ENCODE data around the gene SESN1.
"Not testable (repeated sequence)": the region's sequence is repeated elsewhere in the genome, so short reads cannot be mapped to it uniquely, and the experiment has no call there.

The SESN1 gene

GRCh38 chr6:109094416-109095035 lies at the start of gene SESN1:
Gene SESN1, minus strand, starts transcription at chr6:109094846. Its CDS starts 773 bp downstream, at chr6:109094073.
- DNase-seq (ENCODE audit: low read depth in 2 of 2): peak; percentile 72

GRCh38 chr6:109143191-109143590 lies 48.5 kb upstream of the SESN1 start:
- no peak for DNase-seq (ENCODE audit: low read depth in 2 of 2)

DNA sequence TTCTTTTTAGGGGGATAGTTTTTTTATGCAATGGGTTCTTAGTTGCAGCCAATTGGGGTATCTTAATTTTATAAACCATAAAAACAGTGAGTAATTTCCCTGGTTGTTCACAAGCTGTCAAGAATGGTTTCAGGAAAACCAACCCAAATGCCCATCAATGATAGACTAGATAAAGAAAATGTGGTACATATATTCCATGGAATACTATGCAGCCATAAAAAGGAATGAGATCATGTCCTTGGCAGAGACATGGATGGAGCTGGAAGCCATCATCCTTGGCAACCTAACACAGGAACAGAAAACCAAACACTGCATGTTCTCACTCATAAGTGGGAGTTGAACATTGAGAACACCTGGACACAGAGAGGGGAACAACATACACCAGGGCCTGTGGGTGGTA lies 47.4 kb upstream of the SESN1 start:
- DNase-seq (ENCODE audit: low read depth in 2 of 2): not testable (repeated sequence)

GRCh38 chr6:109139109-109139508 lies 44.5 kb upstream of the SESN1 start:
- DNase-seq (ENCODE audit: low read depth in 2 of 2): no peak

GRCh38 chr6:109136530-109136929 lies 41.9 kb upstream of the SESN1 start:
- not testable (repeated sequence) for DNase-seq (ENCODE audit: low read depth in 2 of 2)

GRCh38 chr6:109136039-109136438 lies 41.4 kb upstream of the SESN1 start:
- DNase-seq (ENCODE audit: low read depth in 2 of 2): not testable (repeated sequence)

DNA sequence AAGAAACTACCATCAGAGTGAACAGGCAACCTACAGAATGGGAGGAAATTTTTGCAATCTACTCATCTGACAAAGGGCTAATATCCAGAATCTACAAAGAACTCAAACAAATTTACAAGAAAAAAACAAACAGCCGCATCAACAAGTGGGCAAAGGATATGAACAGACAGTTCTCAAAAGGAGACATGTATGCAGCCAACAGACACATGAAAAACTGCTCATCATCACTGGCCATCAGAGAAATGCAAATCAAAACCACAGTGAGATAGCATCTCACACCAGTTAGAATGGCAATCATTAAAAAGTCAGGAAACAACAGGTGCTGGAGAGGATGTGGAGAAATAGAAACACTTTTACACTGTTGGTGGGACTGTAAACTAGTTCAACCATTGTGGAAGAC lies 41.0 kb upstream of the SESN1 start:
- DNase-seq (ENCODE audit: low read depth in 2 of 2): not testable (repeated sequence)

DNA sequence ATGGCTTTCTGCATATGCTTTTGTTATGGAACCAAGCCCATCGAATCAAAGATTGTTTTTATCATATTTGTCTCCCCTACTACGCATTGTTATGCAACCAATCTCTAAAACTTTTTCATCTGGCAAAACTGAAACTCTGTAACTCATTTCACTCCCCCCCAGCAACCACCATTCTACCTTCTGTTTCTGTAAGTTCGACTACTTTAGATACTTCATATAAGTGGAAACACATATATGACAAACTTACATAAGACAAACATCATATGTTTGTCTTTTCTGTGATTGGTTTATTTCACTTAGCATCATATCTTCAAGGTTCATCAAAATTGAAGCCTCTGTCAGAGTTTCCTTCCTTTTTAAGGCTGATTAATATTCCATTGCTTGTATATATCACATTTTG lies 35.4 kb upstream of the SESN1 start:
- no peak for DNase-seq (ENCODE audit: low read depth in 2 of 2)

- no peak for DNase-seq (ENCODE audit: low read depth in 2 of 2)
These were observed 30.9 kb upstream of the SESN1 start for GRCh38 chr6:109125504-109125903.

- DNase-seq (ENCODE audit: low read depth in 2 of 2): no peak
These were observed 29.6 kb upstream of the SESN1 start for GRCh38 chr6:109124219-109124618.

DNA sequence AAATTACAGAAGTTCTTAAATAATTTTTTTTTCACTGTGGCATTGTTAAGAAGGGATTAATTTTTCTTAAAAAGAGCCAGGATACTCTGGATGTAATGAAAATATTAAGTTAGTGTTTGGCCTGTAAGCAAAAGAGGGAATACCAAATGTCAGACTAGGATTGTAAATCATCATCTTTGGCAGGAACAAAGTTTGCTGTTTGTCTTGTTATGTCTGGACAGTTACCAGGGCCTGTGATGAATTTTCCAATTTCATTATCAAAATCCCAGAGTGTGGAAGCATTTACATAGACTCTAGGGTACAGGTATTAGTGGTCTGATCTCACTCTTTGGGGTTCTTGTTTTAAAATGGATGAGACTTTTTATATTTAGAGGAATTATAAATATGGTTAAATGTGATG lies 26.8 kb upstream of the SESN1 start:
- DNase-seq (ENCODE audit: low read depth in 2 of 2): no peak

- no peak for DNase-seq (ENCODE audit: low read depth in 2 of 2)
These were observed 24.3 kb upstream of the SESN1 start for GRCh38 chr6:109118871-109119354.

DNA sequence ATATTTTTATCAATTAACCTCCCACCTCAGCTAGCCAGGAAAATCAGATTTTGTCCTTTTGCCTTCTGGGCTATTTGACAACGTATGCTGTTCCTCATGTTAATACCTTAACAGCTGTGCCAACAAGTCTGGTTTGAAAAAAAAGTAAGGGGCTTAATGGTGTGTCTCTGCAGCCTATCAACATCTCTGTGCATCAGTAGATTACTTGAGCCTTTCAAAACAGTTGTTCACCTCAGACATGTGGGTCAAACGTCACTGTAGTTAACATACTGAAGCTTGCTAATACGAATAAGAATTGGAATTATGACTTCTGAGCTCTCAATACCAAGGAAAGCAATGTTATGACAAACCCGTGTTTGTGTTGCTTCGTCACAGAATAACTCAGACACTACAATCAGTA lies 23.7 kb upstream of the SESN1 start:
- DNase-seq (ENCODE audit: low read depth in 2 of 2): no peak

DNA sequence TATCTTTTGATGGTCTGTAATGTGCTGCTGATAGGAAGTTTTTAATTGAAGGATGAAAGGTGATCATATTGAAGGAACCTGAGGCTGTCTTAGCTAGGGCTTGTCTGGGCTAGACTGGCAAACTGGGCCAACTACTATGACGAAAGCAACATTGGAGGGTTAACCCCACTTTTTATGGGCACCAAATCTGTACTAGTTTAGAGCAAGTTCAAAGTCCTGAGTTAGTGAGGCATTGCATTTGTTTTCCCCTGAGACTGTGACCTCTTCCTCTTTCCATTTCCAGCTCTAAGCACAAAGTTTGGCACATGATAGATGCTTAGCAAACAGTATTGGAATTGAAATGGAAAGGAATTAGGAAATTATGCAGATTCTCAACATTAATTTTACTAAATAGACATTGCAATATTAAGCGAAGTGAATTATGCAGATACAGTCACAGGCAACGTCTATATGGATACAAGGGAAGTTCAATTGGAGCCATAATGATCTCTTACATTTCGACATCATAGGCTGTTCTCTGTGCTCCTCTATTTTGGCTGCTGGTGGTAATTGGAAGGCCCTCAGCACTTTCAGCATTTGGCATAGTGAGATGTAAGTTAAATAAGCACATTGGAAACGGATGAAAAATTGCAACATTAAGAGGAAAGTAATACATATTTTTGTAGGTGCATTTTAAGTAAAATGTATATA lies 22.8 kb upstream of the SESN1 start:
- no peak for DNase-seq (ENCODE audit: low read depth in 2 of 2)

DNA sequence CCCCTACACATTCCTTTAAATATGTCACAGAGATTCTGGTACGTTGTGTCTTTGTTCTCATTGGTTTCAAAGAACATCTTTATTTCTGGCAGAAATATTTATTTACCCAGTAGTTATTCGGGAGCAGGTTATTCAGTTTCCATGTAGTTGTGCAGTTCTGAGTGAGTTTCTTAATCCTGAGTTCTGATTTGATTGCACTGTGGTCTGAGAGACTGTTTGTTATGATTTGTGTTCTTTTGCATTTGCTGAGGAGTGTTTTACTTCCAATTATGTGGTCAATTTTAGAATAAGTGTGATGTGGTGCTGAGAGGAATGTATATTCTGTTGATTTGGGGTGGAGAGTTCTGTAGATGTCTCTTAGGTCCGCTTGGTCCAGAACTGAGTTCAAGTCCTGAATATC lies 18.0 kb upstream of the SESN1 start:
- not testable (repeated sequence) for DNase-seq (ENCODE audit: low read depth in 2 of 2)

GRCh38 chr6:109109663-109110062 lies 15.0 kb upstream of the SESN1 start:
- not testable (repeated sequence) for DNase-seq (ENCODE audit: low read depth in 2 of 2)

DNA sequence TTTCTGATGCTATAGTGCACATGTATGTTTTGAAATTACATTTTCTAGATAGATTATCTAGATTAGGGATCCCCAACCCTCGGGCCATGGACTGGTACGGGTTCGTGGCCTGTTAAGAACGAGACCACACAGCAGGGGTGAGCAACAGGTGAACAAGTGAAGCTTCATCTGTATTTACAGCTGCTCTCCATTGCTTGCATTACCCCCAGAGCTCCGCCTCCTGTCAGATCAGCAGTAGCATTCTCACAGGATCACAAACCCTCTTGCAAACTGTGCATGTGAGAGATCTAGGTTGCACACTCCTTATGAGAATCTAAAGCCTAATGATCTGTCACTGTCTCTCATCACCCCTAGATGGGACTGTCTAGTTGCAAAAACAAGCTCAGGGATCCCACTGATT lies 11.0 kb upstream of the SESN1 start:
- no peak for DNase-seq (ENCODE audit: low read depth in 2 of 2)

DNA sequence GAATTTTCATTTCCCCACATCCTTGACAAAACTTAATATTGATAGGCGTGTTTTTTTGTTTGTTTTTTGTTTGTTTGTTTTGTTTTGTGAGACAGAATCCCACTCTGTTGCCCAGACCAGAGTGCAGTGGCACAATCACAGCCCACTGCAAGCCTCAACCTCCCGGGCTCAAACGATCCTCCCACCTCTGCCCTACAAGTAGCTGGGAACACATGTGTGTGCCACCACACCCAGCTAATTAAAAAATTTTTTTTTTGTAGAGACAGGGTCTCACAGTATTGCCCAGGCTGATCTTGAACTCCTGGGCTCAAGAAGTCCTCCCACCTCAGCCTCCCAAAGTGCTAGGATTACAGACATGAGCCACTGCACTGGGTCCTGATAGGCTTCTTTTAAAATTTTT lies 9.9 kb upstream of the SESN1 start:
- DNase-seq (ENCODE audit: low read depth in 2 of 2): no peak

- no peak for DNase-seq (ENCODE audit: low read depth in 2 of 2)
These were observed 9.3 kb upstream of the SESN1 start for GRCh38 chr6:109103942-109104341.

DNA sequence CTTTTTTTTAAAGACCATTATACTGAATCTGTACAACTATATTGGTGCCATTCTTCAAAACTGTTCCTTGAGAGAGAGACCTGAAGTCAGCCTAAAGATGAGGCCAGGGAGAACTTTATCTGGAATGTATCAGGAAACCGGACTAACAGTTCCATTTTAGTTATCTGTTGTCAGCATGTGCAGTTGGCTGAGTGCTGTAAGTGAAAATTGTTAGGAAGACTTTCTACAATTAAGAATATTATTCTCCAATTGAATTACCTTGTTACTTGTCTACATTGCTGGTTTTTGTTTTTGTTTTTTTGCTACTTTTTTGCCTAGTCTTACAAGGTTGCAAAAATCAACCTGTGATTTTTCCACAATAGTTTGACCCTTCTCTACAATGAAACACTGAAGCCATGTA lies 8.1 kb upstream of the SESN1 start:
- DNase-seq (ENCODE audit: low read depth in 2 of 2): no peak

- DNase-seq (ENCODE audit: low read depth in 2 of 2): no peak
These were observed 3.0 kb upstream of the SESN1 start for GRCh38 chr6:109097661-109098060.

GRCh38 chr6:109096208-109096607 lies 1.6 kb upstream of the SESN1 start:
- no peak for DNase-seq (ENCODE audit: low read depth in 2 of 2)

DNA sequence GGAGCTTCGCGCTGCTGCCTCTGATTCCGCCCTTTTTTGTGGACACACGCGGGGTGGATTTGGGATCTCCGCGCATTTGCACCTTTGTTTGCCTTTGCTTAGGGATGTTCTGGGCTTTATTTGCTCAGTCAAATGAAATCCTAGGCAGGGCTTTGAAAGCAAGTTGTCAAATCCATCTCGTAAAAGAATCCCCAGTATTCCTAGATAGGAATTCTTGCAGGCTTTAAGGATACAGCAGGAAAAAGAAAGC lies 1.1 kb upstream of the SESN1 start:
- DNase-seq (ENCODE audit: low read depth in 2 of 2): no peak
